HPDE6-E6E7 (cell line): ENCODE results near the gene LEMD3.

Source experiments
- DNase-seq: peaks from one replicate; pipeline ENCODE4 v3.0.0; 2011; ENCODE audit warnings: missing footprints; ENCODE audit errors: extremely low spot score

Gene LEMD3

DNA sequence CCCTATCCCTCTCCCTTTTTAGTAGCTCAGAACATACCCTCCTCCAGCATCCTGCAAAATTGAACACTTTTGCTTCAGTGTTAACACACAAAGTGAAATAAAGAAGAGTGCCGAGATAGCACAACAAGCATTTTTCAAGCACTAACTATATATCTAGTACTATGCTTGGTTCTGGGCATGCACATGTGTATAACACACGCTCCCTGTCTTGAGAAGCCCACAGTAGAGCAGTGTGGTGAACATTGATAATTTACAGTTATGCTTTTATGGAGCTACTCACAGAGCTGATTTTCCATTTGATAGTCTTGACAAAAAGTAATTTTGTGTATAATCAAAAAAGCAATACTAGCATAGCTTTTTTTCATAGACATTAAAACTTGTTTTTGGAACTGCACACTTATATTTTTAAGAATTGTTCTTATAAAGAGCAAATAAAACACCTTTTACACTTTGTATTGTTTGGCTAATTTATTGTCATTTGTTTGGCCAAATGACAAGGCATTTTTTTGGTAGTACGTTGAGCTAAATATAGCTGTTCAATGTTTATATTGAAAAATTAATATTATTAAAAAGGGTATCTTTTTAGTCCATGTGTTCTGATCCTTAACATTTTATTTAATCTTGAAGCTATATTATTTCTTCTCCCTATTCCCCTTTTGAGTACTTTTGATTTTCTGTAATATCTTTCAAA is 39.7 kb downstream of the LEMD3 start:
- no peak for DNase-seq

DNA sequence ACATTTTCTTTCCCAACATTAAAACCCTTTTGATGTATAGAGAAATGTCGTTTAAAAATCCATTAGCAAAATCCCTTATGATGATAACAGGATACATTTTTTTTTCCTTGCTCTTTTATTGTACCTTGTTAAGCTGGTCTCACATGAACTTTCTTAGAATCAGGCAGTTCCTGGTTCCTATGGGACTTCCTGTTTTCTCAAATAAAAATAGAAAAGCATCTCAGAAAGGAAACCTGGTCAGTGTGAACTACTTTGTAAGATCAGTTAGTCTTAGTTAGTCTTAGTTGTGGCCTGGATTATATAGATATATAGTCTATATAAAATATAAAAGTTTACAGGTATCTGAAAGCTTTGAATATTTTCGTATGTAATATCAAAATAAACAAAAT is 40.3 kb downstream of the LEMD3 start:
- no peak for DNase-seq

DNA sequence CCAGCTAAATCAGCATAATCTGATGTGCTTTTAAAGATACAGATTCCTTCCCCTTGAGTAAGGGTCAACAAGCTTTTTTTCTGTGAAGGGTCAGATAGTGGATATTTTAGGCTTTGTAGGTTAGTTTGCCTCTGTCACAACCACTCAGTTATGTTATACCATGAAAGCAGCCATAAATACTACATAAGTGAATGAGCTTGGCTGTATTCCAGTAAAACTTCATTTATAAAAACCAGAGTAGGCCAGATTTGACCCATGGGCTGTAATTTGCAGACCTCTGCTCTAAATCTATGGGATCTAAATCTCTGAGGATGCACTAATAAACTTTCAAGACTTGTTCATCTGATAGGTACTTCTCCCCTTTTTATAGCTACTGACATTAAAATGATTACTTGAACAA is 47.7 kb downstream of the LEMD3 start:
- DNase-seq, result no peak

DNA sequence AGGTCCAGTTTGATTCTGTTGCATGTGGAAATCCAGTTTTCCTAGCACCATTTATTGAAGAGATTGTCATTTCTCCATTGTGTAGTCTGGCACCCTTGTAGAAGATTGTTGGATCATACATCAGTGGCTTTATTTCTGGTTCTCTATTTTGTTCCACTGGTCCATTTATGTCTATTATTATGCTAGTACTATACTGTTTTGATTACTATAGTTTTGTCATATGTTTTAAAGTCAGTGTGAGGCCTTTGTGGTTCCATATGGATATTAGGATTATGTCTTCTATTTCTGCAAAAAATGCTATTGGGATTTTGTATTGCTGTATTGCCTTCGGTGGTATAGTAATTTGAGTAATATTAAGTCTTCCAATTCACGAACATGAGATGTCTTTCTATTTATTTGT is 51.4 kb downstream of the LEMD3 start:
- DNase-seq, result no peak

DNA sequence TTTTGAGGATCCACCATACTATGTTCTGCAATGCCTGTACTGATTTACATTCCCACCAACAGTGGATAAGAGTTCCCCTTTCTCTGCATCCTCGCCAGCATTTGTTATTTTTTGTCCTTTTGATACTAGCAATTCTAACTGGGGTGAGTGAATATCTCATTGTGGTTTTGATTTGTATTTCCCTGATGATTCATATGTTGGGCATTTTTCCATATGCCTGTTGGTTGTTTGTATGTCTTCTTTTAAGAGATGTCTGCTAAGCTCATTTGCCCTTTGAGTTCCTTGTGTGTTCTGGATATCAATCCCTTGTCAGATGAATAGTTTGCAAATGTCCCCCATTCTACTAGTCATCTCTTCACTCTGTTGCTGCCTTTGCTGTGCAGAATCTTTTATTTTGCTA is 60.1 kb downstream of the LEMD3 start:
- DNase-seq, result no peak

DNA sequence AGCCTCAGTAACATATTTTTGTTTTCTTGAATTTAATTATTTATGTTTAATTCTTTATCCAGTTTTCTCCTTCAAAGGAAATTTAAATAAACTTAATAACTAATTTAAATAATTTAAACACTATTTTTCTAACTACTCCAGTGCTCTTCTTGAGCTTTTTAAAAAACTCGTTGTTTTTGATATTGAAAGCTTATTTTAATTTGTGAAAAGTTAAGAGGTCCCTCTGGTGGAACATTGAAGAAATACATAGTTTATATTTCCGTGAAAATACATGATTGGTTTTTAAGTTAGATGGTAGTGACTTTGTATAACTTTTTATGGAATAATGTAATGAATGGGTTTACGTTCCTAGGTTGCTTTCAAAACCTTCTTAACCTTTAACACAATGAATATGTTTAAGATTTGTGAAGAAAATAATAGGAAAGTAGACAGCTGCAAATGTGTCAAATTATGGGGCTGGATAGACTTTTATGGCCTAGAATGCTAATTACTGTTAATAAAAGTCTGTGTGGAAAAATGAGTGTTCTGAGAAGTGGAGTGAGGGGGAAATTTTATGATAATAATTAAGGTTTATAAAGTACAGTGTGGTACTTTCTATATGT is 63.2 kb downstream of the LEMD3 start:
- DNase-seq, result no peak

DNA sequence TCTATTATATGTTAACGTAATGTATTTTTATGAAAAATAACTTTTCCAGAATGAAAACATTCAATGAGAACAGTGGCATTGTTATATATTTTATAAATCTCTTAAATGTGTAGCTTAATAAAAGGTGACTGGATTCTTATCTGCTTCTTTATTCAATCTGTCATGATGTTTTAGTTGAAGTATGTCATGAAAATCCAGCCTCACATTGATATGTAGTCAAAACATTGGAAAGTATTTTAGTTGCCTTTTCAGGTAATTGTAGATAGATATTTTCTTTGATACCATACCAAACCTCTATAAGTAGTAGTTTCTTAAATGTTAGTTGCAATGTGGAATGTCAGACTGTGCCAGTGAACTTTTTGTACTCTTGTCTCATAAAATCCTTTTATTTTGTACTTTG is 67.8 kb downstream of the LEMD3 start:
- no peak for DNase-seq

DNA sequence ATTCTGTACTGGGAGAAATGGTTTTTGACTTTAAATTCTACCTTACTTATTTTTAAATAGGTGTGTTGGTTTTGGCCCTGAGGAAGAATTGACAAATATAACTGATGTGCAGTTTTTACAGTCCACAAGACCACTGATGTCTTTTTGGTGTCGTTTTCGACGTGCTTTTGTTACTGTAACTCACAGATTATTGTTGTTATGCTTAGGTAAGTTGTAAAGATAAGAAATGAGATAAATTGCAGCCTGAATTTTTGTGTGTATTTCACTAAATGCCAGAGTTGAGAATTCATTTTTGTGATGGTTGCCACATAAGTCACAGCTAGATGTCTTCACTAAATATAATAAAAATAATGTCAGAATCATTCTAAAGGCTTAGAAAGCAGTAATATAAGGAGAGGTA is 69.2 kb downstream of the LEMD3 start:
- no peak for DNase-seq

DNA sequence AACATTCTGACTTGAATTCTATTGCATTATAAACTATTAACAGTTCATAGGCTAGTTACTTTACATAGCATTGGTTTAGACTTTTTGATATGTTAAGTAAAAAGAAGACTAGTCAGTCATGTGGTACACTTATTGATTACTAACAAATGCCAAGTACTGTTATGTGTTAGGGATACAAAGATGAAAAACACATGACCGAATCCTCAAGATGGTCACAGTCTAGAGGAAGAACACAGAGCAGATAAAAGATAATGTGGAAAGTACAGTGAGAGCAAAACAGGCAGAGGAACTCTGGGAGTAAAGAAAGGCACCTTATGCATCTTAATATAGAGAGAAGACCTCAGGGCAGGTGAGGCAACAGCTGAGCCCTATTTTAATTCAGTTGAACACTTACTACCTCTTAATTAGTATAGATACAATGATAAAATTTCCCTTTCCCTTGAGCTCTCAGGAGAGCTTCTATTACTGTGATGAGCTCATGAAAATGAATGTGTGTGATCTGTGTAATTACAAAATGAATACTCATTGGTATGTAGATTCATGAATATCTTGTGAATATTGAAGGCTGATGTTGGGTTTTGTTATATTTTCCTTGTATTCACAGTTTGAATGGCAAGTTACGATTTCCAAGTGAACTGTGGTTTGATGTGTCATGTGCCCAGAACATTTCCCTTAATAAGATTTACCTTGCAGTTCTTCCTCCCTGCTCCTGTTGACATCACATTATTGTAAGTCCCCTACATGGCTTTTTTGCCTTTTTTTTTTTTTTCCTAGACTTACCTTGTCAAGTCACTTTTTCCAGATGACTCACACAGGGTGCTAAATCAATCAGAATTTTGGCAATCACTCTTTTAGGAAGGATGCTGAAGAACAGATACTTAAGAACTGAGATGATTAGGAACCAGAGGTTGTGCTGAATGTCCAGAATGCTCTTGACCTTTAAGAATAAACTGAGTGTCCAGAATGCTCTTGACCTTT is 79.6 kb downstream of the LEMD3 start:
- no peak for DNase-seq

DNA sequence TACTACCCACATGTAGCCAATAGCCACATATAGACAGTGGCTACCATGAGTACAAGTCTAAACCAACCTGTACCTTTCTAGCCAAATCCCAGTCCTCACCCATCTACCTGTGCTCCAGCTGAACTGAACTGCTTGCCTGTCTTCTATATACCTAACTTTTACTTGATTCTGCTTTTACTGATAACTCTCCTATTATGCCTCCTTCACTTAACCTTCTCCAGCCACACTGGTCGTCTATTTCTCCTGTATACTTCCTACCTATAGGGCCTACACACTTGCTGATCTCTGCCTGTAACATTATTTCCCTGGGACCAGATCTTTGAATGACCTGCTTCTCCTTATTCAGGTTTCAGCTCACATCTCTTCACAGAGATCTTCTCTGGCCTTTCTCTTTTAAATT is 83.1 kb downstream of the LEMD3 start:
- no peak for DNase-seq

DNA sequence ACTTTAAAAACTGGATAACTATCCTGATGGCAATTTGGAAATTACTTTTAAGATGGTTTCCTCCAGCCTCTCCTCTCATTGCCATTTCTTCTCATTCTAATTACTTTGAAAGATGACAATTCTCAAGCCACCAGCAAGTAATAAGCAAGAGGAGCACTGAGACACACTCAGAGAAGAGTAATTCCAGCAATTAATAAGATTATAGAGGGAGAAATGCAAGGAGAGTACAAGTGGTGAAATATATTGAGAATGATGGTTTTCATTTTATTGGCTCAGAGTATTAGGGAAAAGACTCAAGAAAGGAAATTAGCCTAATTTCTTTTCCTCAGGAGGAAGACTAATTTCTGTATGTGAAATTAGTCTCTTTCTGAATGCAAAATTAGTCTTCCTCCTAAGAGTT is 88.6 kb downstream of the LEMD3 start:
- no peak for DNase-seq

DNA sequence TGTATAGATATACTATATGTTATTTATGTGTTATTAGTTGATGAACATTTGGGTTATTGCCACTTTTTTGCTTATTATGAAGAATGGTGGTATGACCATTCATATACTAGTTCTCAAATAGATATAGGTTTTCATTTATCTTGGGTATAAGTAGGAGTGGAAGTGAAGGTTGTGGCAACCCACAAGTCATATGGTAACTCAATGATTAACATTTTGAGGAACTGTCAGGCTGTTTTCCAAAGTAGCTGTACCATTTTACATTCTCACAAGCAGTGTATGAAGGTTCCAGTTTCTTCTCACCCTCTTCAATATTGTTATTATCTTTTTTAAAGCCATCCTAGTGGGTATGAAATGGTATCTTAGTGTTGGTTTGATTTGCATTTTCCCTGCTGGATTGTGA is 90.1 kb downstream of the LEMD3 start:
- no peak for DNase-seq

DNA sequence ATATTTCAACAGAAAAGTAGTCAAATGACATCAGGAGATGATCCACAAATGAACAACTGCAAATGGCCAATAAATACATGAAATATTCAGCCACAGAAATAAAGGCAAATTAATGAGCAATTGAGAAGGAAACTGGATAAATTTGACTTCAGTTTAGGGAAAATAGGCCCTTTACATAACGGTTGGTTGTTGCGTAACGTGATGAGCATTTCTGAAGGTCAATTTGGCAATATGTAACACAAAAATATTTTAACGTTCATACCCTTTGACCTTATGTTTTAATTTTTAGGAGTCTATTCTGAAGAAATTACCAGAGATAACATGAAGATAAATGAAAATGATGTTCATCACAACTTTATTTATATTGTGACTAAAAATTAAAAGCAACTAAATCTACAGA is 94.4 kb downstream of the LEMD3 start:
- no peak for DNase-seq

DNA sequence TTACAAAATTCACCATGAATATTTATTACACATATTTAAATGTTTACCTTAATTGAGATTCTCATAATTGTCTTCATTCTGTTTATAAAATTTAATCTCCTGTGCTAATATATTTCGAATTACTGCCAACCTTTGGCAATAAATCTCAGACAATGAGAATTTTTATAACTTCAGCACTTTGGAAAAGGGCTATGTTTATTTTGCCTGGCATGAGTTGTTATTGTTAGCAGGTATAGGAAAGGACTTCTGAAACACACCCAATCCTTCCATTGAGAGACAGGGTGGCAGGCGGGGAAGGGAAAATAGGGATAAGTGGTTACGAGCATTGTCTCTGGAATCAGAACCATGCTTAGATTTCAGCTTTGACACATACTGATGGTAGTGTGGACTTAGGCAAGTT is 97.0 kb downstream of the LEMD3 start:
- DNase-seq, result no peak

DNA sequence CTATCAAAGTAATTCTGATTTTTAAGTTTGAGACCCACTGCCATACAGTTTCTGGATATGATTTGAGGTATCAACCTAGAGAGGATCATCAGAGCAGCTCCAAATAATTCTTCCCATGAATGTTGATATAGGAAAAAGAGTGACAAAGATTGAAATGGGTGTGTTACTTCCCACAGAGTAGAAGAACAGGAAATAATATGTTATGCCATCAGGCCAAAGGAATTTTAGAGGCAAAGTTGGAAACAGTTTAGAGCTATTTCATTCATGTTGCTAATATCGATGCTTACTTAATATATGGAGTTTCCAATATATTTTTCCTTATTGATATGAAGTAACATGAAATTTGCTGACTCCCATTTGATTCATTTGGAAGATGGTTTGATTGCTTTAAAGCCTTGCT is 100.2 kb downstream of the LEMD3 start:
- DNase-seq, result no peak

DNA sequence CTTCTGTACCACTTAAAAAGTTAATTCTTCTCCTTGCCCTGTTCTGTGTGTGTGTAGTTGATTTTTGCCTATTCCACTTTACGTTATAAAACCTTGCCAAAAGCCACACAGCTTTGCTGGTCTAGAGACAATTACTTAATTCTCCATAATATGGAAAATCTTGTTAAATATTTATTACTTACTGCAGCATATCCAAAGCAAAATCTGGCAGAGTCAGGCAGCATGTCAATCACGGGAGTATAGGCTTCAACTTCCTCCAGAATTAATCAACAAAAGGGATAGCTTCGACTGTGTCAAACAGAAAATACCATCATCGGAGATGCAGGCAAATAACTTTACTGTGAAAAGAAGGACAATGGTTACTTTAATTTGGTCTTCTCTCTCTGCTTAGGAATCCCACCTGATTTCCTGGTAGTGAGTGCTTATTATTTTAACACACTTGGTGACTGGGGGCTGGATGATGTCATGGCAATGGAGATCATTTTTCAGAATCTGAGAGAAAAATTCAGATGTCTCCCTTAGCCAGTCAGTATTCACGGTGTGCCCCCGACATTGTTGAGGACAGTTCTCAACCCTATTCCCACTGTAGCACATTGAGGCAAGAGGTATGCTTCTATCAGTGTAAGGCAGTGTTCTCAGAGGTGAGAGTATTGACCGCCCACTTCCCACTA is 105.4 kb downstream of the LEMD3 start:
- no peak for DNase-seq

DNA sequence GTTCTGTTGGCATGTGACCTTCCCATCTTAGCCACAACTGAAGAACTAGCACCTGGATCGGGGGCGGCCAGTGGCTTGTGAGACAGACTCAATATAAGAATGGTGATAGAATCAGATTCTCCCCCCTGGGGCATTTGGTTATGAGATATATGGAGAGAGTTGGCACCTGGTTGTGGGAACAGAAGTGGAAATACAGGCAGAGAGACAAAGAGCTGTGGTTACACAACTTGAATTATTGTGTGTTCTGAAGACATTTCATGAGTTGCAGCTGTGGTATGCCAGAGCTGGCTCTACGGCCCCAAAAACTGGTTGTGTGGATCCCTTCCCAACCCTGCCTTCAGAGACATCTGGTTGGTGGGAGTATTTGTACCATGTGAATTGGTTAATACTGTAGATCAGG is 106.2 kb downstream of the LEMD3 start:
- no peak for DNase-seq

DNA sequence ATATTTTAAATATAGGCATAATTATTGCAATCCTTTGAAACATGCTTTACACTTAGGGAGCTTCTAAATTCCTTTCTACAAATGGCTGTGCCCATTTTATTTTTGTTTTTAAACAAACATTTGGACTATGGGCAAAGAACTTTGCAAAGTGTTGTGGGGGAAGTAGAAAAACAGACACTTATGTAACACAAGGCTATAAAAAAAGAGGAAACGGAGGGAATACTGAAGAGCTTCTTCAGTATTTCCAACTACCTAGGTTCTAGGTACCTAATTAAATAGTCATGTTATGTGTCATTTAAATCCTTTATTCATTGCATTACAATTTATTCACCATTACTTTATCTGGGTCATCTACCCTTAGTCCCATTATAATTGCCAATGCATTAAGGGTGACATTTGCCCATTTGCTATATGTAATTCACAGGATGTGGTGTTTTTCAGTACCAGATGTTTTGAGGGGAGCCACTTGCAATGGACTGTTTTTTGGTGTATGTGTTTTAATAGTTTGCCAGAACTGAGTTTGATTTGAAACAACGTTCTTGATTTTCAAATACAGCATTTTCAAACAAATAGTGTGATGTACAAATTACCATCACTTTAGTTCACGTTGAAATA is 107.6 kb downstream of the LEMD3 start:
- no peak for DNase-seq

DNA sequence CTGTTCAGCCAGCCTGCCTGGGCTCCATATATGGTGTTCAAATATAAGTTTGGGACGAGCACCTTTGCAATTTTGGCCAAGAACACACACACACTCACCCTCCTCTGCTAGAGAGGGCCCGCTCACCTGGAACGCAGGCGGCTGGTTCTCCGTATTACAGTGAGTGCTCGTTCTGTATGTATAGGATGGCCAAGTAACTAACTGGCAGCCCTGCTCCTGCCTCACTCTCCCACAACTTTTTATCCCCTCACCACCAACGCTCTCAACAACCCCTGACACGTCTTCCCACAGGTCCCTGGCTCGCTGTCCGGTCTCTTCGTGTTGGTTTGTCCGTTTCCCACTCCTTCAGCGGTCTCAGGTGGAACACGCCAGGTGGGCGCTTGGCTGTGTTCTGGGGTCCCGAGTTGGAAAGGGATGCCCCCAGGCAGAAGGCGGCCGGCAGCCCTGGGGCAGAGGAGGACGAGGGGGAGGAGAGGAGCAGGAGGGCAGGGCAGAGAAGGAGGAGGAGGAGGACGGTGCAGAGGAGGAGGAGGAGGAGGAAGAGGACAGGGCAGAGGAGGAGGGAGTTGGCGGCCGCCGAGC is 108.7 kb downstream of the LEMD3 start:
- no peak for DNase-seq

DNA sequence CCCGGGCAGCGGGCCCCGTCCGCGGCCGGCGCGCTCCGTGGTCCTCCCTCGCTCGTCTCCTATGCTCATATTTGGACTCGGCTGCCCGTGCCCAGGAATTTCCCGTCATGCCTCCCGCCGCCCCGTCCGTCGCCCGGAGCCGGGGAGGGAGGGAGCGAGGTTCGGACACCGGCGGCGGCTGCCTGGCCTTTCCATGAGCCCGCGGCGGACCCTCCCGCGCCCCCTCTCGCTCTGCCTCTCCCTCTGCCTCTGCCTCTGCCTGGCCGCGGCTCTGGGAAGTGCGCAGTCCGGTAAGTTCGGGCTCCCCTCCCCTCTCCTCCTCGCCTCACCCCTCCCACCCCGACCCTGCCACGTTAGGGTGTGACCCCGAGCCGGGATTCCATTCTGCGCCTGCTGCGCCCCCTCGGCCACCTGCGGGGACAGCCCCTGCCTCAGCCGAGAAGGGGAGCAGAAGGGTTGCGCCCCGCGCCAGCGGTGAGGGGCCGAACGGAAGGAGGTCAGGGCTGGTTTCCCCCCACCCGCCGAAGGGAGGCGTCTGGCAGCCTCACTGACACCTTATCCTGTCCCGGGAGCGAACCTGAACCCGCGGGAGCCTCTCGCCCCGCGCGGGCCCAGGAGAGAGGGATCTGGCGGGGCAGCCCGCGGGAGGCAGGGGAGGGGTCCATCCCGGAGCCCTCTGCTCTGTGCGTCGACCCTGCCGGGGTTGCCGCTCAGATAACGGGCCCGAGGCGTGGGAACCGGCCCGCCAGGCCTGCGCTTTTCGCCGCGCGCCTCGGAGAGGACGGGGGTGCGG is 109.4 kb downstream of the LEMD3 start, which contains the start of gene MSRB3:
MSRB3 (plus strand) TSS at position 108 of the 793 bp plus-strand sequence. CDS start 29,897 bp downstream, outside the sequence.
- DNase-seq, result peak; percentile 52
